Keratinocyte (primary cell): ENCODE results near the gene ARL6. TPM values are rescaled to one million over a fixed set of nuclear protein-coding genes. Genes with fewer than 3 reads are reported as not detected.
"Not testable (repeated sequence)": the region's sequence is repeated elsewhere in the genome, so short reads cannot be mapped to it uniquely, and the experiment has no call there.

Experiments used
- DNase-seq: peaks from one replicate; pipeline ENCODE4 v3.0.0-alpha.2; 2011; ENCODE audit warnings: low read depth, missing footprints, low spot score
- FAIRE-seq: peaks from 2 replicates; lab custom pipeline; 2011; peaks lifted over from hg19 to GRCh38; lab: Jason Lieb, UNC
- H2AFZ ChIP-seq: 2 replicates; pipeline ENCODE4 v1.6.0; 2012; ENCODE audit warnings: low read length, control low read depth, inconsistent platforms; ENCODE audit not compliant: control insufficient read depth
- H3K27ac ChIP-seq: 2 replicates; pipeline ENCODE4 v1.5.1; 2011; ENCODE audit warnings: low read length; ENCODE audit not compliant: control insufficient read depth, insufficient read depth
- H3K27me3 ChIP-seq: 3 replicates; pipeline ENCODE4 v1.6.0; 2011; ENCODE audit warnings: low read length; ENCODE audit not compliant: control insufficient read depth, insufficient read depth; ENCODE audit errors: extremely low read depth
- H3K36me3 ChIP-seq, 2 experiments: 2 replicates in 1 of 2; 3 replicates in 1 of 2; pipeline ENCODE4 v1.5.1; 2011; ENCODE audit warnings: low read length in 2 of 2, mild to moderate bottlenecking in 1 of 2; ENCODE audit not compliant: control insufficient read depth in 2 of 2, insufficient read depth in 2 of 2; ENCODE audit errors: extremely low read depth in 1 of 2
- H3K4me1 ChIP-seq: 3 replicates; pipeline ENCODE4 v1.5.1; 2011; ENCODE audit warnings: low read length; ENCODE audit not compliant: control insufficient read depth, insufficient read depth; ENCODE audit errors: extremely low read depth
- H3K4me2 ChIP-seq: 3 replicates; pipeline ENCODE4 v1.6.0; 2011; ENCODE audit warnings: low read depth, low read length; ENCODE audit not compliant: control insufficient read depth, insufficient read depth; ENCODE audit errors: extremely low read depth
- H3K4me3 ChIP-seq, 3 experiments: fragments of 200-600 bp in 1 of 3; sonication (generic) in 1 of 3; 2 replicates in 2 of 3; 3 replicates in 1 of 3; pipeline ENCODE4 v1.5.1; 2011 to 2016; ENCODE audit warnings: low read length in 3 of 3, mild to moderate bottlenecking in 3 of 3, control low read depth in 2 of 3, inconsistent platforms in 1 of 3, low read depth in 1 of 3, mixed read lengths in 1 of 3, mixed run types in 1 of 3, moderate library complexity in 1 of 3; ENCODE audit not compliant: control insufficient read depth in 2 of 3, insufficient read depth in 2 of 3; ENCODE audit errors: extremely low read depth in 1 of 3
- H3K79me2 ChIP-seq: 2 replicates; pipeline ENCODE4 v1.6.0; 2012; ENCODE audit warnings: low read length; ENCODE audit not compliant: control insufficient read depth, insufficient read depth
- H3K9ac ChIP-seq: 3 replicates; pipeline ENCODE4 v1.6.0; 2011; ENCODE audit warnings: low read length; ENCODE audit not compliant: control insufficient read depth, insufficient read depth; ENCODE audit errors: extremely low read depth
- H3K9me1 ChIP-seq: 3 replicates; pipeline ENCODE4 v1.6.0; 2011; ENCODE audit warnings: low read length; ENCODE audit not compliant: control insufficient read depth, insufficient read depth; ENCODE audit errors: extremely low read depth
- H3K9me3 ChIP-seq: 2 replicates; pipeline ENCODE4 v1.5.1; 2012; ENCODE audit warnings: low read depth, low read length; ENCODE audit not compliant: control insufficient read depth
- H4K20me1 ChIP-seq: 3 replicates; pipeline ENCODE4 v1.6.0; 2011; ENCODE audit warnings: low read length; ENCODE audit not compliant: control insufficient read depth, insufficient read depth; ENCODE audit errors: extremely low read depth
- EZH2 ChIP-seq: IDR thresholded peaks from one replicate; pipeline ENCODE4 v1.6.1; 2012; ENCODE audit warnings: inconsistent platforms, mild to moderate bottlenecking, low read length, moderate library complexity
- dilution Hi-C: fragments of 300-500 bp; cut with MboI; formaldehyde crosslinking; loops from one replicate; pipeline ENCODE4 v1.7.0; 2020; ENCODE audit warnings: low sequenced_read_pairs; ENCODE audit not compliant: extremely low pct_ligation_motif_present
- polyA plus RNA-seq, 5 experiments: library from polyadenylated mRNA; depleted of rRNA in 3 of 5; stranded (reverse) in 3 of 5; stranded (forward) in 1 of 5; unstranded in 1 of 5; fragments of >200 nt; gene quantifications; 1 replicate in 1 of 5; 2 replicates in 3 of 5; 3 replicates in 1 of 5; pipeline versions ENCODE4 v1.2.1 to v1.2.3, GENCODE V29; 2011 to 2012; ENCODE audit warnings: missing spikeins in 2 of 5, low read depth in 1 of 5, low replicate concordance in 1 of 5
- TF ChIP-seq, protein P1 (sequence below), 3 experiments: IDR thresholded peaks in 1 of 3; conservative IDR thresholded peaks in 1 of 3; optimal IDR thresholded peaks in 1 of 3; 2 replicates in 2 of 3; 3 replicates in 1 of 3; pipeline versions ENCODE3 to v1.5.1; 2011; ENCODE audit warnings: low read length in 3 of 3, mild to moderate bottlenecking in 3 of 3, moderate library complexity in 2 of 3, control low read depth in 1 of 3, inconsistent platforms in 1 of 3; ENCODE audit not compliant: insufficient read depth in 2 of 3; ENCODE audit errors: extremely low read depth in 1 of 3

ARL6 gene
- polyA plus RNA-seq, 1 donor (not counting 4 experiments of a cell fraction or from before 2014, with no cell fraction given) = 8.3 TPM

GRCh38 chr3:97831140-97831539 is 66.6 kb downstream of the ARL6 start:
- dilution Hi-C loops = no loop called here
- H4K20me1 ChIP-seq = no peaks in the 10 kb centered on the region
- H3K9me3 ChIP-seq = no peaks in the 10 kb centered on the region
- no peak overlapping the region for H3K27ac ChIP-seq
- TF ChIP-seq, protein P1, sequence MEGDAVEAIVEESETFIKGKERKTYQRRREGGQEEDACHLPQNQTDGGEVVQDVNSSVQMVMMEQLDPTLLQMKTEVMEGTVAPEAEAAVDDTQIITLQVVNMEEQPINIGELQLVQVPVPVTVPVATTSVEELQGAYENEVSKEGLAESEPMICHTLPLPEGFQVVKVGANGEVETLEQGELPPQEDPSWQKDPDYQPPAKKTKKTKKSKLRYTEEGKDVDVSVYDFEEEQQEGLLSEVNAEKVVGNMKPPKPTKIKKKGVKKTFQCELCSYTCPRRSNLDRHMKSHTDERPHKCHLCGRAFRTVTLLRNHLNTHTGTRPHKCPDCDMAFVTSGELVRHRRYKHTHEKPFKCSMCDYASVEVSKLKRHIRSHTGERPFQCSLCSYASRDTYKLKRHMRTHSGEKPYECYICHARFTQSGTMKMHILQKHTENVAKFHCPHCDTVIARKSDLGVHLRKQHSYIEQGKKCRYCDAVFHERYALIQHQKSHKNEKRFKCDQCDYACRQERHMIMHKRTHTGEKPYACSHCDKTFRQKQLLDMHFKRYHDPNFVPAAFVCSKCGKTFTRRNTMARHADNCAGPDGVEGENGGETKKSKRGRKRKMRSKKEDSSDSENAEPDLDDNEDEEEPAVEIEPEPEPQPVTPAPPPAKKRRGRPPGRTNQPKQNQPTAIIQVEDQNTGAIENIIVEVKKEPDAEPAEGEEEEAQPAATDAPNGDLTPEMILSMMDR (optimal IDR thresholded peaks at IDR 0.05 in 1 of 3, IDR thresholded peaks at IDR 0.05 in 1 of 3, conservative IDR thresholded peaks at IDR 0.05 in 1 of 3; ENCODE audit: extremely low read depth in 1 of 3, insufficient read depth in 2 of 3, low read length in 3 of 3) = no peak
- TF ChIP-seq EZH2 = no peak
- H3K79me2 ChIP-seq = peaks cover 3% of the 10 kb centered on the region
- H3K9ac ChIP-seq = no peak overlapping the region
- no peaks in the 10 kb centered on the region for H3K36me3 ChIP-seq
- no peak for DNase-seq
- H3K4me2 ChIP-seq = no peak overlapping the region
- FAIRE-seq = no peak
- H3K4me3 ChIP-seq = no peak overlapping the region
- no peaks in the 10 kb centered on the region for H3K9me1 ChIP-seq
- no peak overlapping the region for H2AFZ ChIP-seq
- H3K4me1 ChIP-seq = peaks cover 5% of the 10 kb centered on the region
- H3K27me3 ChIP-seq = no peaks in the 10 kb centered on the region

GRCh38 chr3:97833184-97833583 is 68.6 kb downstream of the ARL6 start:
- H3K79me2 ChIP-seq, H2AFZ ChIP-seq, FAIRE-seq, H3K27me3 ChIP-seq, H3K4me2 ChIP-seq, H3K9ac ChIP-seq, H3K9me1 ChIP-seq, H3K4me1 ChIP-seq, H3K9me3 ChIP-seq, dilution Hi-C loops, DNase-seq, H3K4me3 ChIP-seq, H3K27ac ChIP-seq, H3K36me3 ChIP-seq, H4K20me1 ChIP-seq: not testable (repeated sequence)

GRCh38 chr3:97835761-97836160 is 71.2 kb downstream of the ARL6 start:
- Histone ChIP-seq H3K4me3 (no peak overlapping the region), H3K4me1 (peaks cover 5% of the 10 kb centered on the region), H3K9me3 (no peaks in the 10 kb centered on the region), H3K36me3 (no peaks in the 10 kb centered on the region), H3K27ac (no peak overlapping the region), H3K79me2 (peaks cover 2% of the 10 kb centered on the region), H3K9me1 (no peaks in the 10 kb centered on the region), H2AFZ (no peak overlapping the region), H3K9ac (no peak overlapping the region), H3K27me3 (no peaks in the 10 kb centered on the region), H4K20me1 (no peaks in the 10 kb centered on the region), H3K4me2 (no peak overlapping the region)
- FAIRE-seq (peak; percentile 17), DNase-seq (no peak)
- dilution Hi-C loops = no loop called here
- TF ChIP-seq EZH2 = no peak
- TF ChIP-seq, protein P1 (optimal IDR thresholded peaks at IDR 0.05 in 1 of 3, IDR thresholded peaks at IDR 0.05 in 1 of 3, conservative IDR thresholded peaks at IDR 0.05 in 1 of 3; ENCODE audit: extremely low read depth in 1 of 3, insufficient read depth in 2 of 3, low read length in 3 of 3) = no peak
